K562 (cell line): ENCODE data around the gene DPP10. TPM values are rescaled to one million over a fixed set of nuclear protein-coding genes. Genes with fewer than 3 reads are reported as not detected.

Experiments
- ATAC-seq: fragments of 200-7000 bp; cut with Tn5 transposase; 3 replicates; pipeline ENCODE4 v1.9.1; 2020; ENCODE audit warnings: moderate library complexity
- BruUV-seq: library from RNA; stranded (reverse); fragments of 400-500 nt; replicated peaks from 2 replicates; lab custom pipeline; 2021; lab: Mats Ljungman, UMichigan
- CTCF ChIA-PET: fragments of 300-600 bp; formaldehyde crosslinking; extraction: SDS; loops from one replicate; lab custom pipeline; 2021; ENCODE audit warnings: low intra/inter-chr PET ratio; lab: Yijun Ruan, JAX
- POLR2A ChIA-PET: fragments of 300-600, 350-650 bp; sonication (Branson Sonifier 250); formaldehyde crosslinking; extraction: SDS; loops from one replicate; lab custom pipeline; 2021; ENCODE audit warnings: antibody characterized with exemption, inconsistent platforms; lab: Yijun Ruan, JAX
- DNase-seq, 4 experiments: peaks; one replicate each; pipeline versions ENCODE4 v3.0.0 to v3.0.0-alpha.2; 2011 to 2018; ENCODE audit warnings: low spot score in 3 of 4, mixed read lengths in 3 of 4; ENCODE audit errors: extremely low read depth in 1 of 4
- FAIRE-seq: peaks from 2 replicates; lab custom pipeline; 2011; peaks lifted over from hg19 to GRCh38; lab: Jason Lieb, UNC
- H2AFZ ChIP-seq: 2 replicates; pipeline ENCODE4 v1.6.0; 2011; ENCODE audit warnings: low read depth, low read length, control low read depth, inconsistent platforms
- H3K27ac ChIP-seq: fragments of 200-600 bp; 3 replicates; pipeline ENCODE4 v1.8.0; 2011; ENCODE audit warnings: low read depth, mild to moderate bottlenecking, control low read depth, inconsistent platforms, low read length, moderate library complexity, mixed read lengths; ENCODE audit errors: extremely low read depth
- H3K27me3 ChIP-seq, 2 experiments: fragments of 300-600 bp in 1 of 2; 2 replicates in 1 of 2; 3 replicates in 1 of 2; pipeline versions ENCODE4 v1.6.0 to v1.8.0; 2011; ENCODE audit warnings: inconsistent platforms in 2 of 2, low read length in 2 of 2, mild to moderate bottlenecking in 1 of 2, mixed read lengths in 1 of 2, moderate library complexity in 1 of 2; ENCODE audit not compliant: control insufficient read depth in 2 of 2, insufficient read depth in 2 of 2
- H3K36me3 ChIP-seq: fragments of 300-600 bp; 3 replicates; pipeline ENCODE4 v1.8.0; 2011; ENCODE audit warnings: mild to moderate bottlenecking, low read length, inconsistent platforms; ENCODE audit not compliant: control insufficient read depth, insufficient read depth
- H3K4me1 ChIP-seq, 2 experiments: fragments of 200-600 bp in 1 of 2; replicated peaks in 1 of 2; 2 replicates in 1 of 2; 3 replicates in 1 of 2; pipeline versions ENCODE4 v1.5.1 to v1.8.0; 2011; ENCODE audit warnings: inconsistent platforms in 2 of 2, low read length in 2 of 2, mild to moderate bottlenecking in 1 of 2, mixed read lengths in 1 of 2, moderate library complexity in 1 of 2; ENCODE audit not compliant: control insufficient read depth in 2 of 2, insufficient read depth in 2 of 2
- H3K4me2 ChIP-seq: 2 replicates; pipeline ENCODE4 v1.6.1; 2011; ENCODE audit warnings: low read length, control low read depth, inconsistent platforms, mixed read lengths; ENCODE audit not compliant: insufficient read depth
- H3K4me3 ChIP-seq: fragments of 200-600 bp; sonication (generic), shearing (Covaris generic); 2 replicates; pipeline ENCODE4 v1.5.1; 2016; ENCODE audit warnings: control low read depth, inconsistent platforms
- H3K79me2 ChIP-seq: fragments of 200-600 bp; 3 replicates; pipeline ENCODE4 v1.8.0; 2011; ENCODE audit warnings: low read length, inconsistent platforms; ENCODE audit not compliant: control insufficient read depth, insufficient read depth
- H3K9ac ChIP-seq, 2 experiments: 2 replicates each; pipeline versions ENCODE4 v1.6.0 to v1.6.1; 2011; ENCODE audit warnings: low read depth in 2 of 2, low read length in 2 of 2, control low read depth in 1 of 2, inconsistent platforms in 1 of 2, mild to moderate bottlenecking in 1 of 2, mixed read lengths in 1 of 2; ENCODE audit not compliant: insufficient read depth in 1 of 2
- H3K9me1 ChIP-seq: one replicate; pipeline ENCODE4 v1.6.0; 2011; ENCODE audit warnings: inconsistent platforms, mild to moderate bottlenecking, low read length, moderate library complexity; ENCODE audit not compliant: control insufficient read depth, insufficient read depth
- H3K9me3 ChIP-seq: replicated peaks from 2 replicates; pipeline ENCODE4 v1.5.1; 2011; ENCODE audit warnings: low read depth, low read length, inconsistent platforms; ENCODE audit not compliant: control insufficient read depth, insufficient read depth
- H4K20me1 ChIP-seq: replicated peaks from 2 replicates; pipeline ENCODE4 v1.6.1; 2011; ENCODE audit warnings: low read length, inconsistent platforms, mixed read lengths; ENCODE audit not compliant: control insufficient read depth, insufficient read depth
- CSDE1 ChIP-seq, 2 experiments: fragments of 450-650 bp; IDR thresholded peaks; 2 replicates each; pipeline ENCODE4 v1.6.1; 2016; ENCODE audit warnings: mild to moderate bottlenecking in 1 of 2
- ETV1 ChIP-seq: fragments of 450-650 bp; conservative IDR thresholded peaks from 2 replicates; pipeline ENCODE4 v1.6.1; 2016; ENCODE audit warnings: missing genetic modification characterization, control low read depth, low read depth, missing compliant biosample characterization
- SMAD4 ChIP-seq: fragments of 250-450 bp; sonication (Bioruptor Pico); conservative IDR thresholded peaks from 2 replicates; pipeline ENCODE4 v1.8.0; 2021; ENCODE audit warnings: inconsistent platforms, mild to moderate bottlenecking, moderate library complexity
- SREBF2 ChIP-seq: sonication (generic); formaldehyde crosslinking; IDR thresholded peaks from 2 replicates; pipeline ENCODE4 v1.4.0; 2020; ENCODE audit warnings: mild to moderate bottlenecking, missing genetic modification reagents
- TFAM ChIP-seq: fragments of 250-450 bp; sonication (Bioruptor Pico); conservative IDR thresholded peaks from 2 replicates; pipeline ENCODE4 v1.5.0; 2021; ENCODE audit warnings: mild to moderate bottlenecking, moderate library complexity
- TOE1 ChIP-seq, 2 experiments: fragments of 450-650 bp in 1 of 2; sonication (generic) in 1 of 2; formaldehyde crosslinking in 1 of 2; IDR thresholded peaks; 2 replicates each; pipeline versions ENCODE4 v1.7.1 to v1.8.0; 2016 to 2022; ENCODE audit warnings: borderline replicate concordance in 2 of 2, mild to moderate bottlenecking in 2 of 2, antibody characterized with exemption in 1 of 2, inconsistent platforms in 1 of 2, low read depth in 1 of 2, missing genetic modification reagents in 1 of 2, moderate library complexity in 1 of 2
- ZNF589 ChIP-seq: fragments of 200-800 bp; sonication (Bioruptor generic); IDR thresholded peaks from 2 replicates; pipeline ENCODE4 v1.6.1; 2016; ENCODE audit warnings: low read depth, missing genetic modification characterization, missing compliant biosample characterization
- WGBS: fragments of 100-300 bp; shearing (Covaris generic); methylation state at CpG from one replicate; pipeline ENCODE4 v1.1.6; 2016; ENCODE audit warnings: low coverage, mixed read lengths; ENCODE audit not compliant: insufficient coverage; ENCODE audit errors: missing lambda C conversion rate; 5-methylcytosine and 5-hydroxymethylcytosine counted together
- in situ Hi-C: fragments of 300-500 bp; cut with MboI; formaldehyde crosslinking; loops from 4 replicates; pipeline ENCODE4 v1.15.0; 2018; ENCODE audit warnings: inconsistent platforms, mixed read lengths
- intact Hi-C: fragments of 100-400 bp; cut with micrococcal nuclease; formaldehyde crosslinking; loops from 2 replicates; pipeline ENCODE4 v1.14.2; 2022
- polyA plus RNA-seq, 8 experiments: library from polyadenylated mRNA; depleted of rRNA in 4 of 8; stranded (reverse) in 5 of 8; unstranded in 3 of 8; fragments of >200 nt; fragmentation: Nextera tagmentation in 2 of 8; fragmentation: Illumina TruSeq in 1 of 8; extraction: Ambion mirVana in 2 of 8; extraction: Trizol in 1 of 8; gene quantifications; 2 replicates each; pipeline versions ENCODE4 v1.2.1 to v1.2.3, GENCODE V29; 2011 to 2014; ENCODE audit warnings: inconsistent platforms in 1 of 8, missing spikeins in 1 of 8
- total RNA-seq, 7 experiments: library from RNA; depleted of rRNA in 6 of 7; stranded (reverse); fragments of >200 nt in 6 of 7; fragmentation: Illumina TruSeq in 2 of 7; extraction: Trizol in 2 of 7; gene quantifications; 2 replicates each; pipeline versions ENCODE4 v1.2.1 to v1.2.3, GENCODE V29; 2011 to 2021; ENCODE audit warnings: low replicate concordance in 1 of 7
- TF ChIP-seq, protein P1 (sequence below): fragments of 250-450 bp; sonication (Bioruptor Pico); IDR thresholded peaks from 2 replicates; pipeline ENCODE4 v1.8.0; 2022; ENCODE audit warnings: moderate library complexity, mild to moderate bottlenecking, inconsistent platforms
- TF ChIP-seq, protein P2 (sequence below): IDR thresholded peaks from 3 replicates; pipeline ENCODE4 v1.6.1; 2011; ENCODE audit warnings: borderline replicate concordance, mild to moderate bottlenecking; ENCODE audit not compliant: insufficient read length, insufficient read depth
- TF ChIP-seq, protein P3 (sequence below): fragments of 150-350 bp; IDR thresholded peaks from 2 replicates; pipeline ENCODE4 v1.6.1; 2014; ENCODE audit warnings: low read depth, mild to moderate bottlenecking, low read length, borderline replicate concordance

Gene DPP10
- total and polyA plus RNA-seq, 9 of the 15 experiments (the other 6 are each of a cell fraction or from before 2014, with no cell fraction given) = not detected

DNA sequence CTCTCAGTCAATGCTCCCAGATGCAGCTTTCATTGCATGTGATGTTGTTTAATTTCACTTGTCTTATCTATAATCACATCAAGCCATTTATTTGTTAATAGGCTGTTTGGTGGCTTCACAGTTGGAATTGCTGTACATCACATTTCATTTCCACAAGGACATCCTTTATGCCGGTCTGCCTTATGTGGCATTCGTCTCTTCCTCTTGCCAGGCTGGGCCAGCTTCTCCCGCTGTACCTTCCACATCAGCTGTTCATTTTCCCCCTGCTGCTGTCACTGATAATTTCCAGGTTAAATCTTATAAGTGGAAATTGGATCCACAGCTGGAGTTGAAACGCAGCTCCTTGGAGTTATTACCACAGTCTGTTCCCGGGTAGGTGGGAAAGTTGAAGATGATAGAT is 110.6 kb downstream of the DPP10 start:
- POLR2A ChIA-PET = interaction anchor here (0.6 kb wide), 1 partner anchor 78 kb away, joined by 3 read pairs; no protein-coding TSS in a partner anchor
- no peaks in the 10 kb centered on the region for H4K20me1 ChIP-seq
- BruUV-seq = no TSS peak
- in situ Hi-C loops (no loop called here), intact Hi-C loops (no loop called here)
- no peak for FAIRE-seq
- H3K9me3 ChIP-seq = no peaks in the 10 kb centered on the region
- H3K9me1 ChIP-seq = no peaks in the 10 kb centered on the region
- no peaks in the 10 kb centered on the region for H3K36me3 ChIP-seq
- no peak overlapping the region for H3K9ac ChIP-seq
- no peak overlapping the region for H2AFZ ChIP-seq
- DNase-seq = no peak
- CTCF ChIA-PET = no interaction called here
- TF ChIP-seq, protein P1, sequence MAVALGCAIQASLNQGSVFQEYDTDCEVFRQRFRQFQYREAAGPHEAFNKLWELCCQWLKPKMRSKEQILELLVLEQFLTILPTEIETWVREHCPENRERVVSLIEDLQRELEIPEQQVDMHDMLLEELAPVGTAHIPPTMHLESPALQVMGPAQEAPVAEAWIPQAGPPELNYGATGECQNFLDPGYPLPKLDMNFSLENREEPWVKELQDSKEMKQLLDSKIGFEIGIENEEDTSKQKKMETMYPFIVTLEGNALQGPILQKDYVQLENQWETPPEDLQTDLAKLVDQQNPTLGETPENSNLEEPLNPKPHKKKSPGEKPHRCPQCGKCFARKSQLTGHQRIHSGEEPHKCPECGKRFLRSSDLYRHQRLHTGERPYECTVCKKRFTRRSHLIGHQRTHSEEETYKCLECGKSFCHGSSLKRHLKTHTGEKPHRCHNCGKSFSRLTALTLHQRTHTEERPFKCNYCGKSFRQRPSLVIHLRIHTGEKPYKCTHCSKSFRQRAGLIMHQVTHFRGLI (CRISPR knock-in tag) = no peak
- TF ChIP-seq TFAM (CRISPR knock-in tag) (no peak), CSDE1 (IDR thresholded peaks at IDR 0.05) (no peak), ETV1 (tag) (no peak), SMAD4 (CRISPR knock-in tag) (no peak), ZNF589 (no peak), SREBF2 (CRISPR knock-in tag) (no peak), TOE1 (IDR thresholded peaks at IDR 0.05; ENCODE audit: borderline replicate concordance) (no peak), TOE1 (CRISPR knock-in tag; IDR thresholded peaks at IDR 0.05; ENCODE audit: borderline replicate concordance, low read depth) (no peak)
- TF ChIP-seq, protein P2, sequence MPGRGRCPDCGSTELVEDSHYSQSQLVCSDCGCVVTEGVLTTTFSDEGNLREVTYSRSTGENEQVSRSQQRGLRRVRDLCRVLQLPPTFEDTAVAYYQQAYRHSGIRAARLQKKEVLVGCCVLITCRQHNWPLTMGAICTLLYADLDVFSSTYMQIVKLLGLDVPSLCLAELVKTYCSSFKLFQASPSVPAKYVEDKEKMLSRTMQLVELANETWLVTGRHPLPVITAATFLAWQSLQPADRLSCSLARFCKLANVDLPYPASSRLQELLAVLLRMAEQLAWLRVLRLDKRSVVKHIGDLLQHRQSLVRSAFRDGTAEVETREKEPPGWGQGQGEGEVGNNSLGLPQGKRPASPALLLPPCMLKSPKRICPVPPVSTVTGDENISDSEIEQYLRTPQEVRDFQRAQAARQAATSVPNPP = no peak
- TF ChIP-seq, protein P3, sequence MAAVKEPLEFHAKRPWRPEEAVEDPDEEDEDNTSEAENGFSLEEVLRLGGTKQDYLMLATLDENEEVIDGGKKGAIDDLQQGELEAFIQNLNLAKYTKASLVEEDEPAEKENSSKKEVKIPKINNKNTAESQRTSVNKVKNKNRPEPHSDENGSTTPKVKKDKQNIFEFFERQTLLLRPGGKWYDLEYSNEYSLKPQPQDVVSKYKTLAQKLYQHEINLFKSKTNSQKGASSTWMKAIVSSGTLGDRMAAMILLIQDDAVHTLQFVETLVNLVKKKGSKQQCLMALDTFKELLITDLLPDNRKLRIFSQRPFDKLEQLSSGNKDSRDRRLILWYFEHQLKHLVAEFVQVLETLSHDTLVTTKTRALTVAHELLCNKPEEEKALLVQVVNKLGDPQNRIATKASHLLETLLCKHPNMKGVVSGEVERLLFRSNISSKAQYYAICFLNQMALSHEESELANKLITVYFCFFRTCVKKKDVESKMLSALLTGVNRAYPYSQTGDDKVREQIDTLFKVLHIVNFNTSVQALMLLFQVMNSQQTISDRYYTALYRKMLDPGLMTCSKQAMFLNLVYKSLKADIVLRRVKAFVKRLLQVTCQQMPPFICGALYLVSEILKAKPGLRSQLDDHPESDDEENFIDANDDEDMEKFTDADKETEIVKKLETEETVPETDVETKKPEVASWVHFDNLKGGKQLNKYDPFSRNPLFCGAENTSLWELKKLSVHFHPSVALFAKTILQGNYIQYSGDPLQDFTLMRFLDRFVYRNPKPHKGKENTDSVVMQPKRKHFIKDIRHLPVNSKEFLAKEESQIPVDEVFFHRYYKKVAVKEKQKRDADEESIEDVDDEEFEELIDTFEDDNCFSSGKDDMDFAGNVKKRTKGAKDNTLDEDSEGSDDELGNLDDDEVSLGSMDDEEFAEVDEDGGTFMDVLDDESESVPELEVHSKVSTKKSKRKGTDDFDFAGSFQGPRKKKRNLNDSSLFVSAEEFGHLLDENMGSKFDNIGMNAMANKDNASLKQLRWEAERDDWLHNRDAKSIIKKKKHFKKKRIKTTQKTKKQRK = no peak
- H3K27ac ChIP-seq = no peak overlapping the region
- no peaks in the 10 kb centered on the region for H3K27me3 ChIP-seq
- H3K4me3 ChIP-seq = no peak overlapping the region
- no peak overlapping the region for H3K4me2 ChIP-seq
- no peaks in the 10 kb centered on the region for H3K4me1 ChIP-seq
- H3K79me2 ChIP-seq = no peaks in the 10 kb centered on the region
- 0% methylated on average over 5 of the region's 5 CpGs for WGBS
- no peak for ATAC-seq
